GM06990 (cell line): ENCODE measurements around the gene TIMM17A.

Source experiments
- DNase-seq: peaks from one replicate; pipeline ENCODE4 v3.0.0-alpha.2; 2011; ENCODE audit not compliant: insufficient read length; ENCODE audit errors: extremely low read depth
- H3K27me3 ChIP-seq: replicated peaks from 2 replicates; pipeline ENCODE4 v1.6.0; 2011; ENCODE audit warnings: low read length; ENCODE audit not compliant: control insufficient read depth, insufficient read depth
- H3K36me3 ChIP-seq: 2 replicates; pipeline ENCODE4 v1.5.1; 2011; ENCODE audit warnings: low read length; ENCODE audit not compliant: control insufficient read depth, insufficient read depth
- H3K4me3 ChIP-seq: replicated peaks from 2 replicates; pipeline ENCODE4 v1.5.1; 2011; ENCODE audit warnings: low read depth, mild to moderate bottlenecking, control low read depth, low read length
- CTCF ChIP-seq: IDR thresholded peaks from 2 replicates; pipeline ENCODE4 v1.5.1; 2011; ENCODE audit warnings: low read length, control low read depth, mild to moderate bottlenecking, inconsistent platforms; ENCODE audit not compliant: insufficient read depth, poor library complexity, severe bottlenecking

The TIMM17A gene

GRCh38 chr1:201946224-201946908 lies 8.9 kb upstream of the TIMM17A start, which contains the start of gene LMOD1:
TSS of gene LMOD1 (minus strand) at chr1:201946548. CDS start at chr1:201946340, 208 bp downstream.
- no peak within 1 kb of the TSS for H3K4me3 ChIP-seq
- DNase-seq = no peak
- no peaks in the 10 kb centered on the region for H3K36me3 ChIP-seq
- peaks cover 4% of the 10 kb centered on the region for H3K27me3 ChIP-seq
- TF ChIP-seq CTCF = no peak

GRCh38 chr1:201947697-201948008 lies 7.7 kb upstream of the TIMM17A start:
- no peak for DNase-seq
- Histone ChIP-seq H3K4me3 (no peak overlapping the region), H3K36me3 (no peaks in the 10 kb centered on the region), H3K27me3 (peaks cover 4% of the 10 kb centered on the region)
- TF ChIP-seq CTCF = no peak

GRCh38 chr1:201949491-201949890 lies 5.8 kb upstream of the TIMM17A start:
- H3K27me3 ChIP-seq = peaks cover 4% of the 10 kb centered on the region
- TF ChIP-seq CTCF = no peak
- DNase-seq = no peak
- H3K36me3 ChIP-seq = no peaks in the 10 kb centered on the region
- H3K4me3 ChIP-seq = no peak overlapping the region

GRCh38 chr1:201954263-201955008 lies 867 bp upstream of the TIMM17A start:
- Histone ChIP-seq H3K4me3 (peak overlapping the region; percentile 97), H3K27me3 (no peaks in the 10 kb centered on the region), H3K36me3 (peaks cover 3% of the 10 kb centered on the region)
- no peak for TF ChIP-seq CTCF
- no peak for DNase-seq

GRCh38 chr1:201955729-201956143 lies 433 bp downstream of the TIMM17A start:
- no peak for DNase-seq
- H3K36me3 ChIP-seq = peaks cover 3% of the 10 kb centered on the region
- H3K4me3 ChIP-seq = peak overlapping the region; percentile 97
- no peak for TF ChIP-seq CTCF
- no peaks in the 10 kb centered on the region for H3K27me3 ChIP-seq
